A673 (cell line): ENCODE measurements around the gene ARHGAP6. TPM values are rescaled to one million over a fixed set of nuclear protein-coding genes. Genes with fewer than 3 reads are reported as not detected.

Experiments used
- BruUV-seq: library from RNA; stranded (reverse); fragments of 400-500 nt; replicated peaks from 2 replicates; lab custom pipeline; 2021; lab: Mats Ljungman, UMichigan
- CTCF ChIA-PET: fragments of 300-600 bp; sonication (Branson Sonifier 250); formaldehyde crosslinking; loops from one replicate; lab custom pipeline; 2022; ENCODE audit warnings: antibody characterized with exemption; lab: Charles Lee
- POLR2A ChIA-PET: fragments of 300-600 bp; sonication (Branson Sonifier 250); formaldehyde crosslinking; loops from one replicate; lab custom pipeline; 2022; ENCODE audit warnings: antibody characterized with exemption; ENCODE audit not compliant: low non-redundant PET; lab: Charles Lee
- DNase-seq: peaks from one replicate; pipeline ENCODE4 v3.0.0-alpha.2; 2015; ENCODE audit warnings: low spot score
- H3K27ac ChIP-seq: fragments of 200-600 bp; sonication (generic); 2 replicates; pipeline ENCODE4 v1.5.1; 2016; ENCODE audit warnings: mixed run types, low read depth, mild to moderate bottlenecking, mixed read lengths, antibody characterized with exemption, low read length; ENCODE audit not compliant: poor library complexity, severe bottlenecking
- H3K27me3 ChIP-seq: fragments of 200-600 bp; sonication (generic); replicated peaks from 2 replicates; pipeline ENCODE4 v1.6.1; 2017; ENCODE audit warnings: mixed run types, low read depth, mild to moderate bottlenecking, mixed read lengths, antibody characterized with exemption, low read length; ENCODE audit not compliant: insufficient read depth, poor library complexity
- H3K36me3 ChIP-seq: fragments of 200-600 bp; sonication (generic); 2 replicates; pipeline ENCODE4 v1.6.1; 2016; ENCODE audit warnings: mixed run types, mild to moderate bottlenecking, mixed read lengths, antibody characterized with exemption, low read length; ENCODE audit not compliant: insufficient read depth, poor library complexity, severe bottlenecking
- H3K4me1 ChIP-seq: fragments of 200-600 bp; sonication (generic); 2 replicates; pipeline ENCODE4 v1.6.1; 2017; ENCODE audit warnings: mixed run types, mild to moderate bottlenecking, mixed read lengths, antibody characterized with exemption, low read length; ENCODE audit not compliant: insufficient read depth, poor library complexity, severe bottlenecking
- H3K4me3 ChIP-seq: fragments of 200-600 bp; sonication (generic); 2 replicates; pipeline ENCODE4 v1.5.1; 2016; ENCODE audit warnings: low read depth, mixed run types, mild to moderate bottlenecking, mixed read lengths, low read length; ENCODE audit not compliant: poor library complexity, severe bottlenecking
- H3K9me3 ChIP-seq: fragments of 200-600 bp; sonication (generic); 2 replicates; pipeline ENCODE4 v1.6.1; 2016; ENCODE audit warnings: mixed run types, low read depth, mild to moderate bottlenecking, mixed read lengths, antibody characterized with exemption, low read length; ENCODE audit not compliant: poor library complexity, severe bottlenecking
- CTCF ChIP-seq: fragments of 300-800, 200-600 bp; sonication (generic); conservative IDR thresholded peaks from 2 replicates; pipeline ENCODE4 v1.5.1; 2017; ENCODE audit warnings: low read depth, mild to moderate bottlenecking, antibody characterized with exemption, low read length, moderate library complexity, mixed read lengths
- EZH2 ChIP-seq: fragments of 200-600 bp; sonication (generic); IDR thresholded peaks from 2 replicates; pipeline ENCODE4 v1.6.1; 2017; ENCODE audit warnings: borderline replicate concordance, low read depth, mild to moderate bottlenecking, mixed read lengths, antibody characterized with exemption, low read length; ENCODE audit not compliant: poor library complexity, severe bottlenecking
- intact Hi-C: fragments of 100-400 bp; cut with micrococcal nuclease; formaldehyde crosslinking; loops from one replicate; pipeline ENCODE4 v1.10.0; 2022; ENCODE audit not compliant: unreplicated experiment
- total RNA-seq: library from RNA; stranded (reverse); gene quantifications from 2 replicates; pipeline ENCODE4 v1.2.3, GENCODE V29; 2021

Gene ARHGAP6
- total RNA-seq, 1 experiment from 2014 or later, result not detected

GRCh38 chrX:11409957-11410356 is 255.8 kb downstream of the ARHGAP6 start:
- POLR2A ChIA-PET, result no interaction called here
- H3K4me3 ChIP-seq, result no peak overlapping the region
- TF ChIP-seq CTCF, result no peak
- TF ChIP-seq EZH2, result no peak
- no peaks in the 10 kb centered on the region for H3K36me3 ChIP-seq
- H3K9me3 ChIP-seq, result no peaks in the 10 kb centered on the region
- H3K4me1 ChIP-seq, result no peaks in the 10 kb centered on the region
- DNase-seq, result no peak
- no peak overlapping the region for H3K27ac ChIP-seq
- CTCF ChIA-PET, result no interaction called here
- intact Hi-C loops, result no loop called here
- BruUV-seq, result no TSS peak
- no peaks in the 10 kb centered on the region for H3K27me3 ChIP-seq

DNA sequence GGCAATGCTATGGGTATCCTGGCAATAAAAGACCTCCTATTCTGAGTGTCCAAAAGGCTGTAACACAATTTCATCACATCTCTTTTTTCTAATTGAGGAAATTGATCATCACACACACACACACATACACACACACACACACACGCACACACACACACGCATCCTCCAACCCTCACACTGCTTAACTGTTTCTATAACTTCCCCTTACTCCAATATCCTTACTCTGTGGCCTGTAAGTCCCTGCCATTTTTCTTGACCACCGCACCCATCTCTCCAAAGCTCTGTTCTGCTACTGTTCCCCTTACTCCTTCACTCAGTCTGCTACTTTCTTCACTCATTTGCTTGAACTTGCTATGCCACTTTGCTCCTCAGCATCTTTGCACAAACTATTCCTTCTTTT is 256.9 kb downstream of the ARHGAP6 start:
- Histone ChIP-seq H3K36me3 (no peaks in the 10 kb centered on the region), H3K4me1 (no peaks in the 10 kb centered on the region), H3K9me3 (no peaks in the 10 kb centered on the region), H3K27ac (no peak overlapping the region), H3K4me3 (no peak overlapping the region), H3K27me3 (peaks cover under 1% of the 10 kb centered on the region)
- CTCF ChIA-PET, result no interaction called here
- no peak for DNase-seq
- POLR2A ChIA-PET, result interaction anchor here (0.8 kb wide), 1 partner anchor 27 kb away, joined by 4 read pairs; no protein-coding TSS in a partner anchor
- intact Hi-C loops, result no loop called here
- BruUV-seq, result no TSS peak
- no peak for TF ChIP-seq EZH2
- no peak for TF ChIP-seq CTCF

GRCh38 chrX:11408109-11408405 is 257.7 kb downstream of the ARHGAP6 start:
- no peaks in the 10 kb centered on the region for H3K9me3 ChIP-seq
- no peak overlapping the region for H3K27ac ChIP-seq
- TF ChIP-seq CTCF, result no peak
- no peak for TF ChIP-seq EZH2
- H3K27me3 ChIP-seq, result peaks cover 3% of the 10 kb centered on the region
- BruUV-seq, result no TSS peak
- H3K4me1 ChIP-seq, result no peaks in the 10 kb centered on the region
- H3K4me3 ChIP-seq, result no peak overlapping the region
- DNase-seq, result no peak
- no peaks in the 10 kb centered on the region for H3K36me3 ChIP-seq
- ChIA-PET POLR2A (no interaction called here), CTCF (no interaction called here)
- intact Hi-C loops, result no loop called here
